IMR-90 (cell line): ENCODE results near the gene RASL11B. TPM values are rescaled to one million over a fixed set of nuclear protein-coding genes. Genes with fewer than 3 reads are reported as not detected.
A peak's percentile ranks its signal among the peaks of the same experiment; 100 is the strongest.

Source experiments
- ATAC-seq: fragments of 200-7000 bp; cut with Tn5 transposase; 2 replicates; pipeline ENCODE4 v1.9.1; 2020; ENCODE audit warnings: low read depth, mild to moderate bottlenecking, moderate library complexity
- BruUV-seq: library from RNA; stranded (reverse); fragments of 400-500 nt; replicated peaks from 2 replicates; lab custom pipeline; 2021; lab: Mats Ljungman, UMichigan
- CTCF ChIA-PET: fragments of 300-600 bp; formaldehyde crosslinking; extraction: SDS; loops from one replicate; lab custom pipeline; 2021; ENCODE audit warnings: antibody characterized with exemption; lab: Yijun Ruan, JAX
- POLR2A ChIA-PET: fragments of 300-600 bp; sonication (Branson Sonifier 250); formaldehyde crosslinking; loops from one replicate; lab custom pipeline; 2022; ENCODE audit warnings: antibody characterized with exemption; ENCODE audit not compliant: unreplicated experiment; lab: Charles Lee
- DNase-seq: peaks from one replicate; pipeline ENCODE4 v3.0.0; 2013
- H2AFZ ChIP-seq: replicated peaks from 2 replicates; pipeline ENCODE3; 2013; ENCODE audit warnings: low read length, mild to moderate bottlenecking; ENCODE audit not compliant: poor library complexity
- H2AK5ac ChIP-seq: 2 replicates; pipeline ENCODE4 v1.6.1; 2013; ENCODE audit warnings: low read depth, low read length, inconsistent platforms
- H2AK9ac ChIP-seq: replicated peaks from 2 replicates; pipeline ENCODE3; 2013; ENCODE audit warnings: mild to moderate bottlenecking, low read depth, low read length, moderate library complexity; ENCODE audit not compliant: poor library complexity
- H2BK120ac ChIP-seq: 2 replicates; pipeline ENCODE4 v1.6.1; 2013; ENCODE audit warnings: low read depth, low read length, inconsistent platforms
- H2BK15ac ChIP-seq: 3 replicates; pipeline ENCODE4 v1.6.1; 2013; ENCODE audit warnings: low read depth, low read length, inconsistent platforms
- H2BK20ac ChIP-seq: 2 replicates; pipeline ENCODE4 v1.6.1; 2013; ENCODE audit warnings: low read depth, mild to moderate bottlenecking, inconsistent platforms, low read length, moderate library complexity
- H2BK5ac ChIP-seq: 2 replicates; pipeline ENCODE4 v1.6.1; 2013; ENCODE audit warnings: mild to moderate bottlenecking, low read depth, low read length, inconsistent platforms; ENCODE audit not compliant: poor library complexity, severe bottlenecking
- H3K14ac ChIP-seq: replicated peaks from 2 replicates; pipeline ENCODE4 v1.6.1; 2013; ENCODE audit warnings: low read depth, low read length, inconsistent platforms
- H3K18ac ChIP-seq: 2 replicates; pipeline ENCODE4 v1.6.1; 2013; ENCODE audit warnings: low read depth, low read length, control low read depth
- H3K23ac ChIP-seq: 2 replicates; pipeline ENCODE4 v1.6.1; 2013; ENCODE audit warnings: low read depth, low read length, inconsistent platforms
- H3K27ac ChIP-seq: 2 replicates; pipeline ENCODE4 v1.5.1; 2013; ENCODE audit warnings: mild to moderate bottlenecking, control low read depth, low read length; ENCODE audit not compliant: insufficient read depth
- H3K27me3 ChIP-seq: 2 replicates; pipeline ENCODE4 v1.6.1; 2013; ENCODE audit warnings: low read length; ENCODE audit not compliant: control insufficient read depth, insufficient read depth
- H3K36me3 ChIP-seq: 2 replicates; pipeline ENCODE4 v1.6.1; 2013; ENCODE audit warnings: low read length, mixed read lengths; ENCODE audit not compliant: control insufficient read depth, insufficient read depth
- H3K4ac ChIP-seq: 2 replicates; pipeline ENCODE4 v1.6.1; 2013; ENCODE audit warnings: low read depth, low read length, inconsistent platforms
- H3K4me1 ChIP-seq: 2 replicates; pipeline ENCODE4 v1.6.1; 2013; ENCODE audit warnings: low read length, mixed read lengths; ENCODE audit not compliant: control insufficient read depth, insufficient read depth
- H3K4me2 ChIP-seq: 2 replicates; pipeline ENCODE4 v1.6.1; 2013; ENCODE audit warnings: low read depth, mild to moderate bottlenecking, control low read depth, low read length, moderate library complexity
- H3K4me3 ChIP-seq: 2 replicates; pipeline ENCODE4 v1.5.1; 2013; ENCODE audit warnings: low read depth, mild to moderate bottlenecking, control low read depth, low read length, moderate library complexity; ENCODE audit not compliant: insufficient read depth
- H3K56ac ChIP-seq: 2 replicates; pipeline ENCODE4 v1.6.1; 2013; ENCODE audit warnings: low read length, inconsistent platforms; ENCODE audit not compliant: insufficient read depth; ENCODE audit errors: extremely low read depth
- H3K79me1 ChIP-seq, 2 experiments: 2 replicates each; pipeline ENCODE4 v1.6.1; 2013; ENCODE audit warnings: low read length in 2 of 2, inconsistent platforms in 1 of 2, low read depth in 1 of 2
- H3K9ac ChIP-seq: 2 replicates; pipeline ENCODE4 v1.6.1; 2013; ENCODE audit warnings: low read depth, low read length, control low read depth
- H3K9me1 ChIP-seq: 2 replicates; pipeline ENCODE4 v1.6.1; 2013; ENCODE audit warnings: low read length, inconsistent platforms; ENCODE audit not compliant: insufficient read depth
- H3K9me3 ChIP-seq: 2 replicates; pipeline ENCODE4 v1.6.1; 2013; ENCODE audit warnings: low read length; ENCODE audit not compliant: control insufficient read depth, insufficient read depth
- H4K20me1 ChIP-seq: 2 replicates; pipeline ENCODE4 v1.6.1; 2013; ENCODE audit warnings: low read length, inconsistent platforms; ENCODE audit not compliant: insufficient read depth
- H4K5ac ChIP-seq: 2 replicates; pipeline ENCODE4 v1.6.1; 2013; ENCODE audit warnings: mild to moderate bottlenecking, low read depth, low read length, control low read depth
- H4K8ac ChIP-seq, 2 experiments: 2 replicates each; pipeline ENCODE4 v1.6.1; 2013; ENCODE audit warnings: low read depth in 2 of 2, low read length in 2 of 2, control low read depth in 1 of 2, inconsistent platforms in 1 of 2
- H4K91ac ChIP-seq: 2 replicates; pipeline ENCODE4 v1.6.1; 2013; ENCODE audit warnings: low read depth, low read length, inconsistent platforms; ENCODE audit not compliant: insufficient read depth
- BHLHE40 ChIP-seq: fragments of 150-350 bp; IDR thresholded peaks from 2 replicates; pipeline ENCODE4 v1.6.1; 2016; ENCODE audit warnings: mild to moderate bottlenecking, low read depth, low read length
- FOS ChIP-seq: fragments of 150-350 bp; IDR thresholded peaks from 2 replicates; pipeline ENCODE4 v1.6.1; 2016; ENCODE audit warnings: low read depth, low read length
- MXI1 ChIP-seq: IDR thresholded peaks from 2 replicates; pipeline ENCODE4 v1.6.1; 2012; ENCODE audit warnings: low read depth, mild to moderate bottlenecking, low read length, moderate library complexity, borderline replicate concordance
- RAD21 ChIP-seq: IDR thresholded peaks from 2 replicates; pipeline ENCODE4 v1.6.1; 2012; ENCODE audit warnings: low read length, improper control_type of control experiment
- SMC3 ChIP-seq: fragments of 150-350 bp; IDR thresholded peaks from 2 replicates; pipeline ENCODE4 v1.6.1; 2016; ENCODE audit warnings: low read depth, mild to moderate bottlenecking, antibody characterized with exemption, low read length, moderate library complexity
- WGBS, 2 experiments: methylation state at CpG; one replicate each; pipeline versions ENCODE4 v1.1.5 to v1.1.7; 2013; ENCODE audit warnings: missing lambda C conversion rate in 2 of 2; ENCODE audit not compliant: insufficient read length in 1 of 2; ENCODE audit errors: extremely low coverage in 2 of 2; 5-methylcytosine and 5-hydroxymethylcytosine counted together
- dilution Hi-C: fragments of 300-500 bp; cut with HindIII; formaldehyde crosslinking; loops from one replicate; pipeline ENCODE4 v1.14.3; 2018; ENCODE audit warnings: low sequenced_read_pairs; ENCODE audit not compliant: unreplicated experiment
- in situ Hi-C: fragments of 300-500 bp; cut with MboI; formaldehyde crosslinking; loops from 3 replicates; pipeline ENCODE4 v1.14.3; 2019; ENCODE audit warnings: low sequenced_read_pairs, inconsistent platforms, mixed read lengths
- intact Hi-C: fragments of 100-400 bp; cut with micrococcal nuclease; formaldehyde crosslinking; loops from 2 replicates; pipeline ENCODE4 v1.10.0; 2022
- polyA plus RNA-seq, 3 experiments: library from polyadenylated mRNA; depleted of rRNA; stranded (reverse); fragments of >200 nt; gene quantifications; 2 replicates each; pipeline ENCODE4 v1.2.3, GENCODE V29; 2012; ENCODE audit warnings: low replicate concordance in 1 of 3
- total RNA-seq: library from RNA; depleted of rRNA; stranded (reverse); fragments of >200 nt; gene quantifications from 2 replicates; pipeline ENCODE4 v1.2.3, GENCODE V29; 2012

The RASL11B gene
- total and polyA plus RNA-seq, 2 of the 4 experiments (the other 2 are of a cell fraction), result 0.18 to 0.31 TPM

DNA sequence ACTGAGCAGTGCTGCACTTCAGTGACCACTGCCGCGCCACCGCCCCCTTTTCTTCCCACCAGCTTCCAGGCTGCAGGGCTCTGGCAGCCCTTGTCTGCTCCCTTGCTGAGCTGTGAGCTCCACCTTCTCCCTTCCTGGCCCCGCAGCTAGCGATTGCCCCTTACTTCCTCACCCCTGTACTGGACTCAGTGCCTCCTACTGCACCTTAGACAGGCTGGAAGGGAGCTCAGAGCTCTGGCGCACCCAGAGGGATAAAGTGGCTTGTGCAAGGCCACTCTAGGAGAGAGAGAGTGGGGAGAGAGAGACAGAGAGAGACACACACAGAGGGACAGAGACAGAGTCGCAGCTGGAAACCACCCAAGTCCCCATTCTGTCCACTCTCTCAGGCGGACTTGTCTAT, 6.0 kb downstream of the RASL11B start:
- H3K9me3 ChIP-seq, result no peaks in the 10 kb centered on the region
- H3K27ac ChIP-seq, result no peak overlapping the region
- no peak overlapping the region for H3K4ac ChIP-seq
- no peak overlapping the region for H2BK20ac ChIP-seq
- no CpG with 5 or more reads among the region's 8 CpGs for WGBS, 2 experiments
- no peak overlapping the region for H4K91ac ChIP-seq
- BruUV-seq, result no TSS peak
- H4K8ac ChIP-seq, result no peak overlapping the region
- H2BK120ac ChIP-seq, result no peak overlapping the region
- H2AK9ac ChIP-seq, result no peak overlapping the region
- H3K23ac ChIP-seq, result no peak overlapping the region
- H3K4me3 ChIP-seq, result no peak overlapping the region
- no peak overlapping the region for H3K56ac ChIP-seq
- H2AFZ ChIP-seq, result no peak overlapping the region
- in situ Hi-C loops (no loop called here), intact Hi-C loops (loop anchor here (10.0 kb wide), 2 partner anchors 213 to 493 kb away; partner anchors contain the start of gene USP46), dilution Hi-C loops (no loop called here)
- DNase-seq, result no peak
- H2BK5ac ChIP-seq, result no peak overlapping the region
- CTCF ChIA-PET, result interaction anchor here (2.6 kb wide), 1 partner anchor 43 kb away, joined by 7 read pairs; no protein-coding TSS in a partner anchor
- H3K79me1 ChIP-seq, result no peaks in the 10 kb centered on the region; a peak in 1 of 4 replicates
- POLR2A ChIA-PET, result no interaction called here
- H3K18ac ChIP-seq, result no peak overlapping the region
- peaks cover 9% of the 10 kb centered on the region; the same call in 1 of the 2 replicates for H3K4me1 ChIP-seq
- H4K20me1 ChIP-seq, result no peaks in the 10 kb centered on the region
- 0 out of 2 replicates have a peak overlapping the region, but pooled peaks have one; percentile 9 for H2AK5ac ChIP-seq
- H3K14ac ChIP-seq, result no peak overlapping the region
- no peak overlapping the region for H4K5ac ChIP-seq
- no peaks in the 10 kb centered on the region for H3K27me3 ChIP-seq
- H3K9me1 ChIP-seq, result peaks cover 7% of the 10 kb centered on the region; the same call in 1 of the 2 replicates
- no peak overlapping the region for H3K9ac ChIP-seq
- no peak overlapping the region for H3K4me2 ChIP-seq
- ATAC-seq, result no peak
- peaks cover 15% of the 10 kb centered on the region for H3K36me3 ChIP-seq
- no peak for TF ChIP-seq MXI1
- no peak for TF ChIP-seq SMC3
- TF ChIP-seq RAD21, result no peak
- TF ChIP-seq BHLHE40, result no peak
- no peak for TF ChIP-seq FOS
- no peak overlapping the region for H2BK15ac ChIP-seq
